GM21529 (cell line): ENCODE data around the gene MCM3.

ENCODE experiments used
- ATAC-seq: cut with Tn5 transposase; IDR thresholded peaks from one replicate; pipeline ENCODE4 v1.9.1; 2021; ENCODE audit not compliant: unreplicated experiment

Gene MCM3

GRCh38 chr6:52284460-52285176, at the start of gene MCM3:
Gene MCM3 (minus strand): TSS chr6:52284742. CDS start chr6:52284674, 68 bp downstream.
- peak; percentile 96 for ATAC-seq

- ATAC-seq, result no peak
Measured at GRCh38 chr6:52333840-52334200, 49.3 kb upstream of the MCM3 start.

- no peak for ATAC-seq
Measured at GRCh38 chr6:52331793-52332457, 47.4 kb upstream of the MCM3 start.

GRCh38 chr6:52330470-52330869, 45.9 kb upstream of the MCM3 start:
- ATAC-seq, result no peak

GRCh38 chr6:52328729-52329128, 44.2 kb upstream of the MCM3 start:
- ATAC-seq, result no peak

GRCh38 chr6:52328303-52328662, 43.7 kb upstream of the MCM3 start:
- ATAC-seq, result no peak

- ATAC-seq, result no peak
Measured at GRCh38 chr6:52326540-52327364, 42.2 kb upstream of the MCM3 start.

GRCh38 chr6:52325695-52326471, 41.3 kb upstream of the MCM3 start:
- ATAC-seq, result no peak

GRCh38 chr6:52324189-52324588, 39.6 kb upstream of the MCM3 start:
- no peak for ATAC-seq

GRCh38 chr6:52317841-52318581, 33.5 kb upstream of the MCM3 start:
- ATAC-seq, result peak; percentile 100

GRCh38 chr6:52317211-52317610, 32.7 kb upstream of the MCM3 start:
- no peak for ATAC-seq

- ATAC-seq, result no peak
Measured at GRCh38 chr6:52314752-52315151, 30.2 kb upstream of the MCM3 start.

- ATAC-seq, result no peak
Measured at GRCh38 chr6:52312461-52312860, 27.9 kb upstream of the MCM3 start.

- ATAC-seq, result no peak
Measured at GRCh38 chr6:52310932-52311331, 26.4 kb upstream of the MCM3 start.

GRCh38 chr6:52307900-52308372, 23.4 kb upstream of the MCM3 start:
- ATAC-seq, result no peak

GRCh38 chr6:52306972-52307870, 22.7 kb upstream of the MCM3 start:
- ATAC-seq, result no peak

- ATAC-seq, result peak; percentile 69
Measured at GRCh38 chr6:52305948-52306767, 21.6 kb upstream of the MCM3 start.

- no peak for ATAC-seq
Measured at GRCh38 chr6:52305411-52305810, 20.9 kb upstream of the MCM3 start.
